ENCODE measurements around the gene DKC1. TPM values are rescaled to one million over a fixed set of nuclear protein-coding genes. Genes with fewer than 3 reads are reported as not detected.

DKC1 gene
- total RNA-seq, 2 experiments from 2014 or later = 67.2 to 70.5 TPM

GRCh38 chrX:154748712-154749339 is 13.8 kb upstream of the DKC1 start:
- H3K4me1 Mint-ChIP-seq = peaks cover 20% of the 10 kb centered on the region
- H3K9me3 Mint-ChIP-seq = no peaks in the 10 kb centered on the region
- no peak overlapping the region for H3K27ac Mint-ChIP-seq
- no peaks in the 10 kb centered on the region for H3K27me3 Mint-ChIP-seq
- POLR2A ChIA-PET = interaction anchor here (0.7 to 1.3 kb wide), 5 partner anchors 11 to 56 kb away, joined by 4 to 8 read pairs (median 5); partner anchors contain the start of genes DKC1 and MPP1
- H3K4me3 Mint-ChIP-seq = peak overlapping the region; percentile 84
- DNase-seq = no peak
- peak; percentile 65 for ATAC-seq (ENCODE audit: low read depth)
- peaks cover 14% of the 10 kb centered on the region for H3K36me3 Mint-ChIP-seq

GRCh38 chrX:154749856-154750255 is 12.8 kb upstream of the DKC1 start:
- H3K36me3 Mint-ChIP-seq = peaks cover 10% of the 10 kb centered on the region
- peak overlapping the region; percentile 2 for H3K27ac Mint-ChIP-seq

GRCh38 chrX:154750301-154751202 is 12.1 kb upstream of the DKC1 start, which contains the start of gene GAB3:
Gene GAB3, minus strand, starts transcription at chrX:154751077. Its CDS starts 52 bp downstream, at chrX:154751025.
- peak; percentile 72 for ATAC-seq (ENCODE audit: low read depth)
- POLR2A ChIA-PET = interaction anchor here (0.7 to 3.0 kb wide), 6 partner anchors 12 to 203 kb away, joined by 3 to 20 read pairs (median 3); partner anchors contain the start of genes DKC1 and IKBKG
- H3K9me3 Mint-ChIP-seq = no peaks in the 10 kb centered on the region
- peak; percentile 70 for DNase-seq
- peak within 1 kb of the TSS; percentile 84 for H3K4me3 Mint-ChIP-seq
- H3K4me1 Mint-ChIP-seq = peaks cover 16% of the 10 kb centered on the region
- H3K36me3 Mint-ChIP-seq = peaks cover 5% of the 10 kb centered on the region
- no peaks in the 10 kb centered on the region for H3K27me3 Mint-ChIP-seq
- peak within 1 kb of the TSS; percentile 48 for H3K27ac Mint-ChIP-seq

More at GRCh38 chrX:154749856-154750255, 12.8 kb upstream of the DKC1 start:
- Mint-ChIP-seq H3K4me3 (peak overlapping the region; percentile 84), H3K9me3 (no peaks in the 10 kb centered on the region), H3K4me1 (peaks cover 16% of the 10 kb centered on the region), H3K27me3 (no peaks in the 10 kb centered on the region)
- ATAC-seq (ENCODE audit: low read depth) = no peak
- DNase-seq = no peak
- POLR2A ChIA-PET = interaction anchor here (0.7 to 3.0 kb wide), 4 partner anchors 13 to 202 kb away, joined by 3 to 20 read pairs (median 3); partner anchors contain the start of genes DKC1 and IKBKG

GRCh38 chrX:154751203-154751668 is 11.4 kb upstream of the DKC1 start:
- Mint-ChIP-seq H3K36me3 (peaks cover 2% of the 10 kb centered on the region), H3K4me1 (peaks cover 16% of the 10 kb centered on the region), H3K27me3 (no peaks in the 10 kb centered on the region), H3K9me3 (no peaks in the 10 kb centered on the region), H3K27ac (peak overlapping the region; percentile 47), H3K4me3 (peak overlapping the region; percentile 59)
- POLR2A ChIA-PET = interaction anchor here (0.8 to 3.0 kb wide), 3 partner anchors 11 to 33 kb away, joined by 3 to 20 read pairs (median 6); partner anchors contain the start of gene DKC1
- ATAC-seq (ENCODE audit: low read depth) (no peak), DNase-seq (no peak)

GRCh38 chrX:154751669-154752271 is 10.9 kb upstream of the DKC1 start:
- Mint-ChIP-seq H3K27ac (peak overlapping the region; percentile 47), H3K9me3 (no peaks in the 10 kb centered on the region)

GRCh38 chrX:154758696-154759095 is 4.0 kb upstream of the DKC1 start:
- POLR2A ChIA-PET = no interaction called here
- no peak overlapping the region for H3K4me3 Mint-ChIP-seq
- no peaks in the 10 kb centered on the region for H3K36me3 Mint-ChIP-seq
- H3K4me1 Mint-ChIP-seq = peaks cover 13% of the 10 kb centered on the region
- no peaks in the 10 kb centered on the region for H3K9me3 Mint-ChIP-seq
- no peaks in the 10 kb centered on the region for H3K27me3 Mint-ChIP-seq
- DNase-seq (no peak), ATAC-seq (ENCODE audit: low read depth) (no peak)
- no peak overlapping the region for H3K27ac Mint-ChIP-seq

More at GRCh38 chrX:154751669-154752271, 10.9 kb upstream of the DKC1 start:
- no peak for DNase-seq
- no peaks in the 10 kb centered on the region for H3K27me3 Mint-ChIP-seq
- H3K4me3 Mint-ChIP-seq = peak overlapping the region; percentile 59
- POLR2A ChIA-PET = interaction anchor here (0.9 to 3.0 kb wide), 2 partner anchors 11 to 34 kb away, joined by 6 to 20 read pairs; partner anchors contain the start of gene DKC1
- no peaks in the 10 kb centered on the region for H3K36me3 Mint-ChIP-seq
- H3K4me1 Mint-ChIP-seq = peaks cover 16% of the 10 kb centered on the region
- ATAC-seq (ENCODE audit: low read depth) = no peak

- H3K4me1 Mint-ChIP-seq = peaks cover 23% of the 10 kb centered on the region
- DNase-seq = no peak
- H3K36me3 Mint-ChIP-seq = peaks cover 5% of the 10 kb centered on the region
- H3K4me3 Mint-ChIP-seq = peak overlapping the region; percentile 84
- POLR2A ChIA-PET = interaction anchor here (0.8 to 2.2 kb wide), 6 partner anchors 11 to 72 kb away, joined by 3 to 20 read pairs (median 6); partner anchors contain the start of genes GAB3, MPP1 and SMIM9
- H3K27me3 Mint-ChIP-seq = no peaks in the 10 kb centered on the region
- ATAC-seq (ENCODE audit: low read depth) = no peak
- H3K9me3 Mint-ChIP-seq = no peaks in the 10 kb centered on the region
- peak overlapping the region; percentile 89 for H3K27ac Mint-ChIP-seq
These were observed 607 bp upstream of the DKC1 start for GRCh38 chrX:154761977-154762536.

GRCh38 chrX:154774622-154775021 is 12.0 kb downstream of the DKC1 start:
- POLR2A ChIA-PET = interaction anchor here (2.5 kb wide), 1 partner anchor 11 kb away, joined by 8 read pairs; the partner anchor contains the start of gene DKC1
- no peak for ATAC-seq (ENCODE audit: low read depth)
- peaks cover 17% of the 10 kb centered on the region for H3K4me1 Mint-ChIP-seq
- DNase-seq = no peak
- H3K36me3 Mint-ChIP-seq = peaks cover 25% of the 10 kb centered on the region
- no peaks in the 10 kb centered on the region for H3K27me3 Mint-ChIP-seq
- H3K4me3 Mint-ChIP-seq = no peak overlapping the region
- no peaks in the 10 kb centered on the region for H3K9me3 Mint-ChIP-seq
- no peak overlapping the region for H3K27ac Mint-ChIP-seq

GRCh38 chrX:154775419-154776349 is 13.0 kb downstream of the DKC1 start:
- H3K4me1 Mint-ChIP-seq = peaks cover 15% of the 10 kb centered on the region
- POLR2A ChIA-PET = interaction anchor here (1.3 to 1.5 kb wide), 2 partner anchors 12 to 29 kb away, joined by 4 to 5 read pairs; partner anchors contain the start of genes DKC1 and MPP1
- no peak for ATAC-seq (ENCODE audit: low read depth)
- DNase-seq = no peak
- no peaks in the 10 kb centered on the region for H3K27me3 Mint-ChIP-seq
- peaks cover 21% of the 10 kb centered on the region for H3K36me3 Mint-ChIP-seq
- no peaks in the 10 kb centered on the region for H3K9me3 Mint-ChIP-seq
- no peak overlapping the region for H3K27ac Mint-ChIP-seq
- H3K4me3 Mint-ChIP-seq = no peak overlapping the region

GRCh38 chrX:154776753-154777152 is 14.1 kb downstream of the DKC1 start:
- H3K27me3 Mint-ChIP-seq = no peaks in the 10 kb centered on the region
- ATAC-seq (ENCODE audit: low read depth) (no peak), DNase-seq (no peak)
- peaks cover 19% of the 10 kb centered on the region for H3K36me3 Mint-ChIP-seq
- no peak overlapping the region for H3K27ac Mint-ChIP-seq
- POLR2A ChIA-PET = interaction anchor here (1.3 to 1.5 kb wide), 2 partner anchors 13 to 28 kb away, joined by 4 to 5 read pairs; partner anchors contain the start of genes DKC1 and MPP1
- H3K9me3 Mint-ChIP-seq = no peaks in the 10 kb centered on the region
- H3K4me1 Mint-ChIP-seq = peaks cover 13% of the 10 kb centered on the region
- H3K4me3 Mint-ChIP-seq = no peak overlapping the region

GRCh38 chrX:154779261-154779660 is 16.6 kb downstream of the DKC1 start:
- H3K27ac Mint-ChIP-seq = no peak overlapping the region
- H3K36me3 Mint-ChIP-seq = peaks cover 24% of the 10 kb centered on the region
- peaks cover 19% of the 10 kb centered on the region for H3K4me1 Mint-ChIP-seq
- POLR2A ChIA-PET = no interaction called here
- no peaks in the 10 kb centered on the region for H3K27me3 Mint-ChIP-seq
- no peak overlapping the region for H3K4me3 Mint-ChIP-seq
- DNase-seq (no peak), ATAC-seq (ENCODE audit: low read depth) (no peak)
- no peaks in the 10 kb centered on the region for H3K9me3 Mint-ChIP-seq

All from activated naive CD8-positive, alpha-beta T cell treated with anti-CD3 and anti-CD28 coated beads, Interleukin-2, amount 10 ng/mL, durations not matched to agents 7 days and 5 days (primary cell).